HG03439 (cell line): ENCODE measurements around the gene RPTOR.
"Not testable (repeated sequence)": the region's sequence is repeated elsewhere in the genome, so short reads cannot be mapped to it uniquely, and the experiment has no call there.

Experiments used
- ATAC-seq: cut with Tn5 transposase; IDR thresholded peaks from one replicate; pipeline ENCODE4 v1.9.1; 2021; ENCODE audit warnings: mild to moderate bottlenecking, moderate library complexity; ENCODE audit not compliant: unreplicated experiment

Gene RPTOR

GRCh38 chr17:80866050-80866793, 321.6 kb downstream of the RPTOR start:
- ATAC-seq, result no peak

GRCh38 chr17:80868022-80868609, 323.5 kb downstream of the RPTOR start:
- ATAC-seq, result no peak

GRCh38 chr17:80869481-80870145, 325.0 kb downstream of the RPTOR start:
- no peak for ATAC-seq

GRCh38 chr17:80870401-80870800, 325.8 kb downstream of the RPTOR start:
- no peak for ATAC-seq

GRCh38 chr17:80871341-80871740, 326.7 kb downstream of the RPTOR start:
- ATAC-seq, result no peak

- ATAC-seq, result no peak
Observed at GRCh38 chr17:80872001-80872500, 327.4 kb downstream of the RPTOR start.

GRCh38 chr17:80872501-80873306, 328.1 kb downstream of the RPTOR start:
- ATAC-seq, result no peak

- no peak for ATAC-seq
Observed at GRCh38 chr17:80873307-80873951, 328.8 kb downstream of the RPTOR start.

GRCh38 chr17:80874866-80875445, 330.3 kb downstream of the RPTOR start:
- ATAC-seq, result no peak

- ATAC-seq, result not testable (repeated sequence)
Observed at GRCh38 chr17:80875480-80875995, 330.9 kb downstream of the RPTOR start.

GRCh38 chr17:80876456-80876949, 331.9 kb downstream of the RPTOR start:
- ATAC-seq, result not testable (repeated sequence)

- peak; percentile 89 for ATAC-seq
Observed at GRCh38 chr17:80876950-80877728, 332.5 kb downstream of the RPTOR start.

GRCh38 chr17:80877729-80878303, 333.2 kb downstream of the RPTOR start:
- ATAC-seq, result no peak

- no peak for ATAC-seq
Observed at GRCh38 chr17:80878876-80879722, 334.5 kb downstream of the RPTOR start.

- ATAC-seq, result no peak
Observed at GRCh38 chr17:80879723-80880647, 335.3 kb downstream of the RPTOR start.

- no peak for ATAC-seq
Observed at GRCh38 chr17:80880648-80880985, 336.0 kb downstream of the RPTOR start.

GRCh38 chr17:80881306-80881705, 336.7 kb downstream of the RPTOR start:
- no peak for ATAC-seq
